NCI-H510A (cell line): ENCODE results near the gene ATF3.
A peak's percentile ranks its signal among the peaks of the same experiment; 100 is the strongest.
"Not testable (repeated sequence)": the region's sequence is repeated elsewhere in the genome, so short reads cannot be mapped to it uniquely, and the experiment has no call there.

Experiments used
- DNase-seq: peaks from one replicate; lab custom pipeline; 2025; lab: John Stamatoyannopoulos, UW

Gene ATF3

DNA sequence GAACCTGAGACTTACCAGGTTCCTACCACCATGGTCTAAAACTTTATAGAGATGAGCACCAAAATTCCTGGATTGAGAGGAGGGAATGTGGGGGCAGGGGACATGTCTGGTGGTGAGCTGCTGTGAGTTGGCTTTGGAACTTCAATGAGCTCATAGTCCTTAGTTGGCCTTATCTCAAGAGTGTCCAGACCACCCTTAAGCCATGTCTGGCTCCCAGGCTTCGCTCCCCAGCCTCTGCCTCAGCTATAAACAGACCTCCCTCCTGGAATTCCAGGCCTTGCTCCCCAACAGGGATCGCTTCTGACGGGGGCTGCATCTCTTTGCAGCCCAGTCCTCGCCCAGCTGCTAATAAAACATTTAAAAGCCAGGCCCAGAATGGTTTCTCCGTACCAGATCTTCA lies 19.5 kb downstream of the ATF3 start:
- DNase-seq, result no peak

DNA sequence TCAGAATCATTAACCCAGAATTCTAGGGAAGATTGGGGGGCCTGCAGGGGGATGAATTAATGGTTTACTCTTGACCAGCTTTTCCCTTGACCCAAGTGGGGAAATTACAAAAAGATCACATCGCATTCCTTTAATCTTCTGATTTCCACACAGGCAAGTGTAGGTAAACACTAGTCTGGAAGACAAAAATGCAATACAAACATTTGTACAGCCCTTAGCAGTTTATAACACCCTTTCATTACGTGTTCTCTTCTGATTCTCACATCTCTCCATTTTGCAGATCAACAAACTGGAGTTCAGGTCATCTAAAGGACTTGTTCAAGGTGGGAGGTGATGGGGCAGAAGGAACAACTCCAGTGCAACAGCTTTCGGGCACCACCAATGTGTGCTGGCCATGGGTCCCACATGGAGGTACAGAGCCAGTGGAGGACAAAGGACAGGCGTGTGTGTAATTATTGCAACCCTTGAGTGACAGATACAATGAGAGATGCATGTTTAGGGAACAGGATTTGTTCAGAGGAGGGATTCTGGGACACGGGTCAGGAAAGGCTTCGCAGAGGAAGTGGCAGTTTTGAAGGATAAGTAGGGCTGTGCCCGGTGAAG lies 20.4 kb downstream of the ATF3 start:
- DNase-seq, result no peak

DNA sequence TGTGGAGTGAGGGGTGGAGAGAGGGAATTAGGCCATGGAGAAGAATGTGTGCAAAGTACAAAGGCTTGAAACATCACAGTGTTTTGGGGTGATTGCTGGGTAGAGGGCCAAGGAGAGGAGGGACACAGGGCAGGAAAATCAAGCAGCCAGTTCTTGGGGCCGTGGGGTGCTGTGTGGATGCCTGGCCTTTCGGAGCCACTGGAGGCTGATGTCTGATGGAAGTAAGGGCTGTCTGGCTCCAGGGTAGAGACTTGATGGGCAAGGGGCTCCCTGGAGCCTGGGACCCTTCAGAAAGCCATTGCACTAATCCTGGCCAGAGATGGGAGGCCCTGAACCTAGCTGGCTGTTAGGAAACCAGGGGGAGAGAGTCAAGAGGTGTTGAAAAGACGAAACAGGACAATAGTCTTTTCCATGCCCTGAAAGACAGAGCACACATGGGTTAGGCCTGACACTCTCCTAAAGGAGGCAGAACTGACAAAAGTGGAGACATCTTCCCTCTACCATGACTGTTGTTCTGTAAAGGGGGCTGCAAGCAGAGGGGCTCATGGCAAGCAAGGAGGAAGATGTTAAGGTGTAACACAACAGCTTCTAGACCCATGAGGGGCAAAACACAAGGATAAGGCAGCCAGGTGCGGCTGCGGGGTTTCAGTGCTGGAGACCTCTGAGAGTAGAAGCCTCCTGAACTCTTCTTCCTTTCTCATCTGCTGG lies 21.0 kb downstream of the ATF3 start:
- no peak for DNase-seq

DNA sequence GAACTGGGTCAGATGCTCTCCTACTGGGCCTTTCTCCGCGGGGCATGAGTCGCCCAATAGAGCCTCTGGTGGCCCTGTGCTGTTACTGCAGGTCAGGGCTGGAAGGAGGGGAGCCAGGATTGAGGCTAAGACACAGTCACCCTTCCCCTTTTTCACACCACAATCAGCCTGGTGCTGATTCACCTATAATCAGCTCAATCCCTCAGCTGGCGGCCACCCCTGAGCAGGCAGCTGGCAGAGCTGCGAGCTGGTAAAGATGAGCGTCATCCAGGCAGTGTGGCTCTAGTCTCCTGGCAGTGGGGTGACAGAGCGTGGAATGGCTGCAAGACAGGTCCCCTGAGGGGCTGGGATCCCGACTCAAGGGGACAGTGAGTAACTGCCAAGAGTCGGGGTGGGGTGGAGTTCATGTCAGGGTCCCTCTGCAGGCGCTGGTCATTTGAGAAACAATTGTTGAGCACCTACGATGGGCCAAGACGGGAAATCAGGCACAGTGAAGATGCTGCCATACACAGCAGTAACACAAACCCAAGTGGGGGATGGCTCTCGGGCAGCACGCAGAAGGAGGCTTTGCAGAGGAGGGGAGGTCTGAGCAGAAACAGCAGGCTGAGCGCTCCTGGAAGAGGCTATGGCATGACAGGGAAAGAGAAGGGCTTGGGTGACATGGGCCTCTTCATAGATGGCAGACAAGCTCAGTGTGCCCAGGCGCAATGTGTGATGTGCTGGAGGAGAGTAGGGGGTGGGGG lies 21.8 kb downstream of the ATF3 start:
- DNase-seq, result peak; percentile 28

DNA sequence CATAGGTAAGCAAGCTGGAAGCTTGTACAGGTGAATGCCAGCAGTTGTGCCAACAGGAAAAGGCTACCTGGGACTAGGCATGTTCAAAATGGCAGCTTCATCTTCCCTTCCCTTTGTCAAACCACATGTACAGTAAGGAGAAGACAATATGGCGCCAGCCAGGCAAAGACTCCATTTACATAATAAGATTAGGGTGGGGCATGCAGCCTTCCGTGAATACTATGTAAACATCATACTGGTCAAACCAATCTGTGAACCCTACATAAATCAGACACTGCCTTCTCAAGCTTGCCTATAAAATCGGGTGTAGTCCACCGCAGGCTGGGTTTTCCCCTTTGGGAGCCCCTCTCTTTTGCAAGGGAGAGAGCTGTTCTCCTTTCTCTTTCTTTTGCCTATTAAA lies 24.6 kb downstream of the ATF3 start:
- DNase-seq, result peak; percentile 20

DNA sequence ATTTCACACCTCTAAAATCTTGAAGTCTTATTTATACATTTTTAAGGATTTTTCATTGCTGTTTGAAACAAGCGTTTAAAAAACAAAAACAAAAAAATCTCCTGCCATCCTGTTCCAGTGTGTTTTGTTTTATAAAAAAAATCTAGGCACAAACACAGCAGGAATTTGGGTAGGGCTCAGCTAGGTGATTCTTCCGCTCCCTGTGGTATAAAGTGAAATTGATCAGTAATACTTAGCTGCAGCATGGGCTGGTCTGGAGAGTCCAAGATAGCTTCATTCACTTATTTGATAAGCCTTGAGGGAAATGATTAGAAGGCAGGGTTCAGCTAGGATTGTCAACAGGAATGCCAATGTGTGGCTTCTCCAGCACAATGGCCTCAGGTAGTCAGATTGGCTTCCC lies 25.7 kb downstream of the ATF3 start:
- DNase-seq, result no peak

DNA sequence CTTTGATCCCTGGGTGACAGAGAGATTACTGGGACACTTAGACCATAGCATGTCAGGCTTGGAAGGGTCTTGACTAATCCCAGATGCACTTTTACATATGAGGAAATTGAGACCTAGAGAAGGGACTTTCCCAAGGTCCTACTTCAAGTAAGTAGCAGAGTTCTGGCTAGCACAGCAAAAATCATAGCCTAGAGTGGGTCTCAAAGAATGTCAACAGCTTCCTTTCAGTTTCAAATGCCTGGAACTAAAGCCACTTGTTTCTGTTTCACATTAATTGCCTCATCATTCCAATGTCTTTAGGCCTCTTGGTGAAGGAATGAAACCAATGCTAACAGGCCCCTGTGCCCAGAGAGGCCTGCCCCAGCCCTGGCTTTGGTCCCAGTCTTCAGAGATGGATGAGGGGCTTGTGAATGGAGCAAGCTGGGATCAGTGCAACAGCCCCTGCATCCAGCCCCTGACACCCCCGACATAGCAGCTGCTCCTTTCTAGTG lies 26.6 kb downstream of the ATF3 start:
- no peak for DNase-seq

DNA sequence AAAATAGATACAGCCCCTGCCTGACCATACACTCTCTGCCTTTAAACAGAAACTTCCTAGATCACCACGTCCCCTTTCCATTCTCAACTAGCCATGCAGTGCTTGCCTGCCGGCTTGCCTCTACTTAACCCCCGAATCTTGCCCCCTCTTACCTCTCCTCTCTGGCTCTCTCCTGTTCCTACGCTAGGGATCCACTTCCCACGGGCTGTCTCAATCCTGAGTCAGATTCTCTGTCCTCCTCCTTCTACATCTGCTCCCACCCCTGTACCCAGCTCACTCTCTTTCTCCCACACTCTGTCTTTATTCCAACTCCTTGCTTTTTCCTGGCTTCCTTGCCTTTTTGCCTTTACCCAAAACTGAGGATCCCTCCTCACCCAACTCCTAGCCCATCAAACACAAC lies 29.3 kb downstream of the ATF3 start:
- no peak for DNase-seq

DNA sequence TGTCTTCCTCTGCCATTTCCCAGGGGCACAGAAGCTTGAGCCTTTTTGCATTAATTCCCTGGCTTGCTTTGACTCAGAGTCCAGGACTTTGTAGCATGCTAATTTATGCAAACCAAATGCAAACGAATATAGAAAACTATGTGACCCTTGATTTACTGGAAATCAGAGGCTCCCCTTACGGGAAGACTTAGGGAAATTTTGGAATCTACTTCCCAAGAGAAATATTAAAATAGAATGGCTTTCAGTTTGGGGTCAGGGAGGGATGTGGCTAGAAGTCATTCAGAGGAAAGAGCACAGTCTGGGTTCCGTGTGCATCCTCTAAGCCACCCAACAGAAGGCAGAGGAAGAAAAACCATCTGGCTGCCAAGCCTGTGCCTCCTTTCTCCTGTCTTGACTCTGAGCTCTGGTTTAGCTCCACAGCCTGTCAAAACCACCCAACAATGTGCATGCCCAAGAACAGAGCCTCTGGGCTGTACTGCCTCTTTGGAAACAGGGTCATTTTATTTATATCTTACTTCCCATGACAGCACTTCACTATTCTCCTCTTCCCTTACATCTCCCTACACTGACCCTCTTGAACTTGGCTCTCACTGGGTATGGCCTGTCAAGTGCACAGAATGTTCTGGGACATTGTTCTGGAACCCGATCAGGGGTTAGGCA lies 30.1 kb downstream of the ATF3 start:
- DNase-seq, result no peak

DNA sequence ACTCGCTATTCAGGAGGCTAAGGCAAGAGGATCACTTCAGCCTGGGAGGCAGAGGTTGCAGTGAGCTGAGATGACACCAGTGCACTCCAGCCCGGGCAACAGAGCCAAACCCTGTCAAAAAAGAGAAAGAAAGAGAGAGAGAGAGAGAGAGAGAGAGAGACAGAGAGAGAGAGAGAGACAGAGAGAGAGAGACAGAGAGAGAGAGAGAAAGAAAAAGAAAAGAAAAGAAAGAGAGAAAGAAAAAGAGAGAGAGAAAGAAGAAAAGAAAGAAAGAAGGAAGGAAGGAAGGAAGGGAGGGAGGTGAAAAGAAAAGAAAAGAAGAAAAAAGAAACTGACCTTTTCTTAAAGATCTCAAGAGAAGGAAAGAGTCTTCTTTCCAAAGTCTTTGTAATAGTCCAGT lies 31.0 kb downstream of the ATF3 start:
- DNase-seq, result not testable (repeated sequence)

DNA sequence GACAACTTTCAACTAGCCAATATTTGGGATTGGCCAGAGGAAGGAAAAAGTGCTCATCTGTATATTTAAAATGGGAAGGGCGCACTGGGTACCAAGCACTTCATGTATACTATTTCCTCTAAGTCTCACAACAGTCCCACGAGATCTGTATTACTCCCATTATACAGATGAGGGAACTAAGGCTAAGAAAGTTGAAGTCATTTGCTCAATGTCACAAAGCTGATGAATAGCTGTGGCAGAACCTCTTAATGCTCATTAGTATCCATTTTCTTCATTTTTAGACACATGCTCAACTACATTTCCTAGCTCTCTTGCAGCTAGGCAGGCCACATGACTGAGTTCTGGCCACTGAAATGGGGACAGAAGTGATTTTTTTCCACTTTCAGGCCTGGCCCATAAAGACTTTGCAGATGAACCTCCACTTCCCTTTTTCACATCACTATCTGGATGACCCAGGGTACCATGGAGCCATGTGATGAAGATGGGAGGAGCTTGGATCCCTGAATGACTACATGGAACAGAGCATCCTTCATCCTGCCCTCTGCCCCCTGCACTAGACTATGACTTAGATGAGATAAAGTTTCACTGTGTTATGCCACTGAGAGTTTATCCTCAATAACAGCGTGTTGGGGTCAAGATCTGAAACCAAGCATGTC lies 31.8 kb downstream of the ATF3 start:
- DNase-seq, result no peak

DNA sequence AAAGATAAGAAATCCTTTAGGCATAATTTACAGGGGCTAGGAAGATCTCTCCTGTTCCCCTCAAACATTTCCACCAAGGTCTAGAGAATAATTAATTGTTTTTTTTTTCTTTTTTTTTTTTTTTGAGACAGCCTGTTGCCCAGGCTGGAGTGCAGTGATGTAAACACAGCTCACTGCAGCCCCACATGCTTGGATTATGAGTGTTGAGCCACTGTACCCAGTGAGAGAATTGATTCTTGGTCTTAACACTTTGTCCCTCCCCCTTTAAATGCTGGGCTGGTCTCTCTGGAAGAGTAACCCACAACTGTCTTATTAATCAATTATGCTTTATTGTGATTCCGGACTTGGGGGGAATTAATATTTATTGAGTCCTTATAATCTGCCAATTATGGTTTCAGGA lies 33.4 kb downstream of the ATF3 start:
- DNase-seq, result no peak

DNA sequence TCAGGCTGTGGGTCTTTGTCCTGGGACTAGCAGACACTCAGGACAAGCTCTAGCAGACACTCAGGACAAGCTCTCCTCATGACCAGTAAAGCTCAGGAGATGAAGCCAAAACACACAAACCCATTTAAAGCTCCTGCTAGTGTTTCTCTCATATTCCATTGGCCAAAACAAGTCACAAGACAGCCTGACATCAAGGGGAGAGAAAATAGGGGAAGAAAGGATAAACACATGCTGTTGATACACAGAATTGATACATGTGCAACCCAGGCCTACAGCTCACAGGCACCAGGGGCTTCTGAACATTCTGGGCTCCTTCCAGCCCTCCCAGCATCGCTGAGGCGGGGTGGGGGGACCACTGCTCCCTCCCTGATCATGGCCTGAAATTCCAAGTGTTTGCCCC lies 35.3 kb downstream of the ATF3 start:
- DNase-seq, result no peak

DNA sequence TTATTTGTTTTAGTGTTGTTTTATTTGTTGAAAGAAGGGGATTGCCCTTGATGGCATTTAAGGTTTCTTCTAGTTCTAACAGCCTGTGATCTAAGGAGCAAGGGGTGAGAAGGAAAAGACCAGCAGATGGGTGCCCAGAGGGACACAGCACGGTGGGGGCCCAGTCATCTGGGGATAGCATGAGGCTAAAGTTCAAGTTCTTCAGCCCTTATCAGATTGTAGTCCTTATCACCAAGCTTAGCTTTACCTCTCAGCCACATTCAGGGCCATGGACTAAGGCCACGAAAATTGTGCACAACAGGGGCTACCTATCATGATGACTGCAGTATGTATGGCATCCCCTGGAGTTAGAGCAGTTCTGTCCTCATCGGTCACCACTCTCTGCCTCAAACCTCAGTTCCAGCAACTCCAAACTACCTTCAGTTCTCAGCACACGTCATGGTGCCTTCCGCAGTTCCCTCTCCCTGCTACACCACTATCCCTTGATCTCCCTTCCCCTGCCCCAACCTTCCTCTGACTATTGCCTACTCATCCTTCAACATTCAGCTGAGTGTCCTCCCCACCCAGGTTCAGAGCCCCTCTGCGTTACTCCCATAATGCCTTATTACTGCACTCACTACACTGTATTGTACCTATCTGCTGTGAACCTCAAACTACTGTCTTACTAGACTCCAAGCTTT lies 36.4 kb downstream of the ATF3 start:
- DNase-seq, result no peak

DNA sequence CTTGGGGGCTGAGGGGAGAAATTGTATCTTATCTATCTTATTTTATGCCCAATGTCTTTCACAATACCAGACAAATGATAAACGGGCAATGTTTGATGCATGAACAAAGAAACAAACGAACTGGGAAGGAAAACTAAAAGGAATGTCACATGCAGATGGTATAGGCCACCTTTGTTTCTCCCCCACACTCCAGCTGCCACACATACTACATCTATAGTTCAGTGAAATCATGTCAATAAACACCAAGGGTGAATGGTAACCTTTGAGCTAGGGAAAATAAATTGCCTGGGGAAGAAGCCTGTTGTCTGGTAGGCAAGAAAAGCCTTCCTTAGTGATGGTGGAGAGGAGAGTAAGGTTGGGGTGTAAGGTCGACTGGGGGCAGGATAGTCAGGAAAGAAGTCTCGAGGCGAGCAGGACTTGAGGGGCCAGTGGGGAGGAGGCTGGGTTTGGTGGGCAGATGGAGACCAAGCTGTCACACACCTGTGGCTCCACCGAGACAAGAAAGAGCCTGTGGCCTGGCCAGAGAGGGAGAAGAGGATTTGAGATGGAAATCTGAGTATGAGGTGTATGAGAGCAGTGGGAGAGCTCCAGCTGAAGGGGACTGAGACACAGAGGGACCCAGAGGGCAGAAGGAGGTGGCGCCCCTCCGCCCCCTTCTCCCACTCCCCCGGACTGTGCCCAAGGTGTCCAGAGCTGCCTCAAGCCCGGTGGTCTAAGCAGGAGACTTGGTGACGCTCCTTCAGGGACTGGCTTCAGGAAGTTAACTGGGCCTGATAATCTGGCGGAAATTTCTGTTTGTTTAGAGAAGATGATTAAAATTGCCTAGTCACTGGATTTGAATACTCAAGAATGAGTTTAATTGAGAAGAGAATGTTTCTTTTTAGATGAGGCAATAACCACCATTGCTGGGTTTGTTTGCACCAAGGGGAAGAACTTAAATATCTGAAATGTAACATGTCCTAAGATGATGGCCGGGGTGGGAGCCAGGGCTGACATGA lies 37.3 kb downstream of the ATF3 start:
- no peak for DNase-seq

DNA sequence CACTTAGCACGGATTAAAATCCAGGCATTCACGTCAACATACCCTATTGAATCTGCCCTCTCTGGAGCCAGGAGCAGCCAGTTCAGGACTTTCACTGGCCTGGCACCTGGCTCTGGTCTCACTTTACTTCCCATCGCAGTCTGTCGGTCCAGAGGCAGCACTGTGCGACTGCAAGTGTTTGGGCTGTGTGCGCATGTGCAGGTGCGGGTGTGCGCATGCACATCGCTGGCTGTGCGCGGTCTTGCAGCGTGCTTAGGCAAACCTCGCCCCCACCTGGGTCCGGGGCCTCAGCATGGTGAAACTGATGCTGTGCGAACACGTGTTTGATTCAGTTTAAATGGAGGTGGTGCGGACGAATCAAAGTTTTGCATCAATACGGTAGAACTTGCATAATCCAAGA lies 38.0 kb downstream of the ATF3 start:
- DNase-seq, result no peak

DNA sequence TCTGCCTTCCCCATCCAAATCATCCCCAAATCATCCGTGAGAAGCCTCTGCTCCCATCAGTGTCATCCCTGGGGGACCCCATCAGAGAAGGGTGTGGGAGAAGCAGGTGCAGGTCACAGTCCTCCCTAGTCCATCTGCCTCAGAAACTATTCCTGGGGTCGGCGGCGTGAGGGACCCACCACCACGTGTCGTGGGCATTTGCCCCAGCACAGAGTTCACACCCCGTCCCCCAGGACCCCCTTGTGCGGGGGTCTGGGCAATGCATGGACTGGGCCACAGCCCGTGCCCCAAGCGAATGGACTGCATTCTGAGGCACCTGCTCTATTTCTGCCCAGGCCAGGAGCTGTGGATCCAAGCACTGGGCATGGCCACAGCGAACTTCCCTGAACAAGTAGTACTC lies 38.4 kb downstream of the ATF3 start:
- no peak for DNase-seq

DNA sequence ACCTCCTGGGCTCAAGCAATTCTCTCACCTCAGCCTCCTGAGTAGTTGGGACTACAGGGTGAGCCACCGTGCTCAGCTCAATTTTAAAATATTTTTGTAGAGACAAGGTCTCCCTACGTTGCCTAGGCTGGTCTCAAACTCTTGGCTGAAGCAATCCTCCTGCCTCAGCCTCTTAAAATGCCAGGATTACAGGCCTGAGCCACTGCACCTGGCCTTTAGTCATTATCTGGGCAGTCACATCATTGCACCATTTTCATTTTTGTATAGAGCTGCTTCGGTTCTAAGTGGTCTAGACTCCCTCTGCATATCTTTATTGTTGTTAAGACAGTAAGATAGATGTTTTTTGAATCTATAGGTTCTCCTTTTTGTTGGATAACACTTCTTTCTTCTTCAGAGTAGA lies 39.9 kb downstream of the ATF3 start:
- no peak for DNase-seq

DNA sequence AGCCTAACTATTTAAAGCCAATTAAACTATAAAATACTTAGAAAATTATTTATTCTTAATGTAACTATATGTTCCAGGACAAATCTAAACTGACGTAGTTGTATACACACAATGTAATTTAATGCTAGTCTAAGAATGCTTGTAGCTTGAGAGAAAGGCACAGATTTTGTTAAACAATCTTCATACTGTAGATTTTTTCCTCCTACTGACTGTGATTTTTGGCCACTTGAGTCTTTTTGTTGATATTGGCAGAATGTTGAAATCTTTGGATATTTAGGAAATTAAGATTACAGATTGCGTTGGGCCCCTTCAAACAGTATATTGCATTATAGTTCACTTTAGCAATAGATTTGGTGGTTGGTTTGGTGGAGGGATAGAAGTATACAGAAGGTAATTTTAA lies 40.5 kb downstream of the ATF3 start:
- no peak for DNase-seq

DNA sequence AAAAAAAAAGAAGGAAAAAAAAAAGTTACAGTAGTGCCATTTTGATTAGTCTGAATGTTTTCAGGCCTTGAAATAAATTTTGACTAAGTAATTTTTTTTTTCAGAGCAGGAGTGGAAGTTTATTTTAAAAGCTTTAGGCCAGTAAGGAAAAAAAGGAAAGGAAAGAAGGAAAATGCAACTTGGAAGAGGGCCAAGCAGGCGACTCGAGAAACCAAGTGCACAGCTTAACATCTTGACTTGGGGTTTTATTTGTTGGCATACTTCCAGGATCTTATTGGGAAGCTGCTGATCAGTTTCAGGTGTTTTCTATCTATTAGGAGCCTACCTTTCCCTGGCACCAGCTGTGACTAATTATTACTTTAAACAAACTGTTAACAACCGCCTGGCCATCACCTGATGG lies 41.7 kb downstream of the ATF3 start:
- DNase-seq, result no peak
